GM06990 (cell line): ENCODE measurements around the gene KCTD15.

Source experiments
- DNase-seq: peaks from one replicate; pipeline ENCODE4 v3.0.0-alpha.2; 2011; ENCODE audit not compliant: insufficient read length; ENCODE audit errors: extremely low read depth
- H3K27me3 ChIP-seq: replicated peaks from 2 replicates; pipeline ENCODE4 v1.6.0; 2011; ENCODE audit warnings: low read length; ENCODE audit not compliant: control insufficient read depth, insufficient read depth
- H3K36me3 ChIP-seq: 2 replicates; pipeline ENCODE4 v1.5.1; 2011; ENCODE audit warnings: low read length; ENCODE audit not compliant: control insufficient read depth, insufficient read depth
- H3K4me3 ChIP-seq: replicated peaks from 2 replicates; pipeline ENCODE4 v1.5.1; 2011; ENCODE audit warnings: low read depth, mild to moderate bottlenecking, control low read depth, low read length
- CTCF ChIP-seq: IDR thresholded peaks from 2 replicates; pipeline ENCODE4 v1.5.1; 2011; ENCODE audit warnings: low read length, control low read depth, mild to moderate bottlenecking, inconsistent platforms; ENCODE audit not compliant: insufficient read depth, poor library complexity, severe bottlenecking

The KCTD15 gene

GRCh38 chr19:33826521-33826920 lies 29.9 kb downstream of the KCTD15 start:
- Histone ChIP-seq H3K4me3 (no peak overlapping the region), H3K27me3 (no peaks in the 10 kb centered on the region; the same call in 1 of the 2 replicates), H3K36me3 (no peaks in the 10 kb centered on the region)
- DNase-seq, result no peak
- no peak for TF ChIP-seq CTCF

GRCh38 chr19:33828266-33829075 lies 31.8 kb downstream of the KCTD15 start:
- H3K27me3 ChIP-seq, result no peaks in the 10 kb centered on the region; the same call in 1 of the 2 replicates
- TF ChIP-seq CTCF, result no peak
- DNase-seq, result no peak
- no peak overlapping the region for H3K4me3 ChIP-seq
- H3K36me3 ChIP-seq, result no peaks in the 10 kb centered on the region

- Histone ChIP-seq H3K27me3 (no peaks in the 10 kb centered on the region; the same call in 1 of the 2 replicates), H3K4me3 (no peak overlapping the region), H3K36me3 (no peaks in the 10 kb centered on the region)
- no peak for DNase-seq
- TF ChIP-seq CTCF, result no peak
These were observed 33.6 kb downstream of the KCTD15 start for GRCh38 chr19:33830264-33830663.

GRCh38 chr19:33831825-33832224 lies 35.2 kb downstream of the KCTD15 start:
- H3K36me3 ChIP-seq, result no peaks in the 10 kb centered on the region
- no peaks in the 10 kb centered on the region for H3K27me3 ChIP-seq
- DNase-seq, result no peak
- no peak for TF ChIP-seq CTCF
- H3K4me3 ChIP-seq, result no peak overlapping the region

- H3K4me3 ChIP-seq, result no peak overlapping the region
- H3K27me3 ChIP-seq, result no peaks in the 10 kb centered on the region
- no peaks in the 10 kb centered on the region for H3K36me3 ChIP-seq
- no peak for DNase-seq
- no peak for TF ChIP-seq CTCF
These were observed 36.0 kb downstream of the KCTD15 start for GRCh38 chr19:33832633-33833032.
